OCI-LY1 (cell line): ENCODE results near the gene LRP6.

Experiments used
- CTCF ChIP-seq: fragments of 200-600 bp; sonication (generic), shearing (Covaris generic); IDR thresholded peaks from 2 replicates; pipeline ENCODE4 v1.5.1; 2017; ENCODE audit warnings: mild to moderate bottlenecking, antibody characterized with exemption, low read length, moderate library complexity, mixed read lengths
- EZH2 ChIP-seq: fragments of 200-600 bp; sonication (generic), shearing (Covaris generic); IDR thresholded peaks from 2 replicates; pipeline ENCODE4 v1.8.0; 2017; ENCODE audit warnings: borderline replicate concordance, mixed run types, mild to moderate bottlenecking, antibody characterized with exemption, low read length, moderate library complexity, mixed read lengths

- no peak for TF ChIP-seq CTCF
- TF ChIP-seq EZH2 = no peak
These were observed 3.4 kb upstream of the LRP6 start for GRCh38 chr12:12270226-12270625.
